BLaER1 (cell line): ENCODE measurements around the gene GRIK1.

Experiments used
- H3K27ac ChIP-seq: shearing (Covaris generic); formaldehyde crosslinking; 2 replicates; pipeline ENCODE4 v1.8.1; 2022
- H3K27me3 ChIP-seq: shearing (Covaris generic); formaldehyde crosslinking; 2 replicates; pipeline ENCODE4 v1.8.1; 2022
- H3K36me3 ChIP-seq: shearing (Covaris generic); formaldehyde crosslinking; 2 replicates; pipeline ENCODE4 v1.8.1; 2022
- H3K4me1 ChIP-seq: shearing (Covaris generic); formaldehyde crosslinking; 2 replicates; pipeline ENCODE4 v1.8.1; 2022
- H3K4me2 ChIP-seq: shearing (Covaris generic); formaldehyde crosslinking; 2 replicates; pipeline ENCODE4 v1.8.1; 2022
- H3K4me3 ChIP-seq: shearing (Covaris generic); formaldehyde crosslinking; 2 replicates; pipeline ENCODE4 v1.8.1; 2022
- H3K9ac ChIP-seq: shearing (Covaris generic); formaldehyde crosslinking; 2 replicates; pipeline ENCODE4 v1.8.1; 2022
- H3K9me3 ChIP-seq: shearing (Covaris generic); formaldehyde crosslinking; 2 replicates; pipeline ENCODE4 v1.8.1; 2022
- H4K20me1 ChIP-seq: shearing (Covaris generic); formaldehyde crosslinking; 2 replicates; pipeline ENCODE4 v1.8.1; 2022
- Cebpa-rat ChIP-seq: shearing (Covaris generic); IDR thresholded peaks from 2 replicates; pipeline ENCODE4 v1.8.1; 2022

GRIK1 gene

DNA sequence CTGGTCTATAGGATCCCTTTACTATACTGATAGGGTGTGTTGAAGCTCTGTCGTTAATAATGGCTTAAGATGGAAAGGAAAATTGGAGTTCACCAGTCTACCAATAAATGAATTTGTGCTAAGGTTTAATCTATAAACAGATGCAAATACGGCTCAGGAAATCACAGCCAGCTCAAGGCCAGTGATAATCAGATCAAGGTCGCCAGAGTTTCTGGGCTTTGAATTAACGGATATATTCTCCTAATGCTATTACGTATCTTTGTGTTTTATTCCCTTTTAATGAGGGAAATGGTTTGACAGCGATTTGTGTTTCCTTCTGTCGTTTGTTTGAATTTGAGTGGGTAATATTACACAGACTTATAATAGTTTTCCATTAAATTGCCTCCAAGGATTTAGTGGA is 361.5 kb downstream of the GRIK1 start:
- Histone ChIP-seq H3K27me3 (no peaks in the 10 kb centered on the region), H3K4me3 (no peak overlapping the region), H3K4me2 (no peak overlapping the region), H3K4me1 (no peaks in the 10 kb centered on the region), H3K27ac (no peak overlapping the region), H3K9ac (no peak overlapping the region), H4K20me1 (no peaks in the 10 kb centered on the region), H3K9me3 (no peaks in the 10 kb centered on the region), H3K36me3 (no peaks in the 10 kb centered on the region)
- no peak for TF ChIP-seq Cebpa-rat

DNA sequence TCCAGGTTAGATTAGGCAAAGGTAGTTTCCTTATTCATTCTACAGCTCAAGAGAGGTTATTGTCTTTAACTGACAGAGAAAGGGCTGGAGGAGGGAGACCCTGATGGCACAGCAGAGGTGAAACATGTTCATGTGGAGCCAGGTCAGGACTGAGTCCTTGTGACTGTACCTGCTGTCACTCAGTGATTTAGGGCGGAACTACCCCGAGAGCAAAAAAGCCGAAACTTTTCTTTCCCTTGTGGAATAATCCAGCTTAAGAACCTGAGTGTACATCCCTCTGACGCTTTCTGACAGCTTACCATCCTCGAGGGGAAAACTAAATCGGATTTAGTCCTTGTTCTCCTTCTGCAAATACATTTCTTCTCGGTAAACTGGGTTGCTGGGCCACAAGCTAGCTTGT is 367.8 kb downstream of the GRIK1 start:
- no peaks in the 10 kb centered on the region for H3K36me3 ChIP-seq
- no peak overlapping the region for H3K9ac ChIP-seq
- no peaks in the 10 kb centered on the region for H4K20me1 ChIP-seq
- no peak overlapping the region for H3K4me3 ChIP-seq
- no peaks in the 10 kb centered on the region for H3K4me1 ChIP-seq
- no peak for TF ChIP-seq Cebpa-rat
- H3K4me2 ChIP-seq = no peak overlapping the region
- no peak overlapping the region for H3K27ac ChIP-seq
- H3K9me3 ChIP-seq = no peaks in the 10 kb centered on the region
- no peaks in the 10 kb centered on the region for H3K27me3 ChIP-seq

DNA sequence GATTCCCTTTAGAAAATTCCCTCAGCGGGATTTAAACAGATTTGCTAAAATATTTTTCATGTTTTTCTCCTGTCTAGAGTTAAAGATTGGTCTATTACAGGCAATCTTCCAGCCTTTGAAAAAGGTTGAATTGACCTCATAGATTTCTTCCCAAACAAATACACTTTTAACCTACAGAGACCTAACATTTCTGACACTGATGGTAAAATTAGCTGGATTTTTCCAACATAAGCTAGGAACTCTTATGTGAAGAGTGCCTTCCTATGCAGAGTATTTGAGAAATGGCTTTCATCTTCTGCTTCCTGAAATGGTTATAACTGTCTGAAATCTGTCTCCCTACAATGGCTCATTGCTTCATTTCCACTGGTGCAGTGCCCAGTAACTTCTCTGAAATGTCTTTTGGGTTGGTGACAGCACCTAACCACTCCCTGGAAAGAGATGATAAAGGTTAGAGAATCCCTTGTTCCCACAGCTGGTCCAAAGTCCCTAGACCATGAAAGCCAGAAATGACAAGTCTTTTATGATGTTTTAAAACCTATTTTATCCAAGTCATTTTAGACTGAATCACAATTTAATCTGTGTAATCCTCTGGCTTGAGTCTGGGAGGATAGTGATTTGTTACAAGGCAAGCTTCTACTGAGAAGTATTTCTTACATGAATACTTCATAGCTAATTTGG is 371.6 kb downstream of the GRIK1 start:
- Histone ChIP-seq H3K4me3 (no peak overlapping the region), H3K36me3 (no peaks in the 10 kb centered on the region), H4K20me1 (no peaks in the 10 kb centered on the region), H3K9me3 (no peaks in the 10 kb centered on the region), H3K27ac (no peak overlapping the region), H3K9ac (no peak overlapping the region), H3K27me3 (no peaks in the 10 kb centered on the region), H3K4me2 (no peak overlapping the region), H3K4me1 (no peaks in the 10 kb centered on the region)
- TF ChIP-seq Cebpa-rat = no peak

- Histone ChIP-seq H3K4me1 (no peaks in the 10 kb centered on the region), H4K20me1 (no peaks in the 10 kb centered on the region), H3K4me3 (no peak overlapping the region), H3K4me2 (no peak overlapping the region), H3K36me3 (no peaks in the 10 kb centered on the region), H3K27ac (no peak overlapping the region), H3K9me3 (no peaks in the 10 kb centered on the region), H3K9ac (no peak overlapping the region), H3K27me3 (no peaks in the 10 kb centered on the region)
- no peak for TF ChIP-seq Cebpa-rat
These were observed 381.7 kb downstream of the GRIK1 start for GRCh38 chr21:29557931-29558725.

GRCh38 chr21:29557200-29557599 is 382.6 kb downstream of the GRIK1 start:
- H3K4me2 ChIP-seq = no peak overlapping the region

GRCh38 chr21:29555601-29556000 is 384.2 kb downstream of the GRIK1 start:
- H3K9ac ChIP-seq = no peak overlapping the region

More at GRCh38 chr21:29557200-29557599, 382.6 kb downstream of the GRIK1 start:
- H3K9me3 ChIP-seq = no peaks in the 10 kb centered on the region
- no peak overlapping the region for H3K27ac ChIP-seq
- H3K4me3 ChIP-seq = no peak overlapping the region
- no peak for TF ChIP-seq Cebpa-rat
- no peaks in the 10 kb centered on the region for H4K20me1 ChIP-seq
- no peaks in the 10 kb centered on the region for H3K27me3 ChIP-seq
- no peak overlapping the region for H3K9ac ChIP-seq
- no peaks in the 10 kb centered on the region for H3K36me3 ChIP-seq
- no peaks in the 10 kb centered on the region for H3K4me1 ChIP-seq

GRCh38 chr21:29550205-29550604 is 389.6 kb downstream of the GRIK1 start:
- TF ChIP-seq Cebpa-rat = no peak
- no peak overlapping the region for H3K4me3 ChIP-seq
- no peaks in the 10 kb centered on the region for H3K27me3 ChIP-seq
- H3K4me2 ChIP-seq = no peak overlapping the region
- no peaks in the 10 kb centered on the region for H3K4me1 ChIP-seq
- no peak overlapping the region for H3K27ac ChIP-seq
- H3K36me3 ChIP-seq = no peaks in the 10 kb centered on the region
- H3K9me3 ChIP-seq = no peaks in the 10 kb centered on the region
- H3K9ac ChIP-seq = no peak overlapping the region
- H4K20me1 ChIP-seq = no peaks in the 10 kb centered on the region

More at GRCh38 chr21:29555601-29556000, 384.2 kb downstream of the GRIK1 start:
- no peak overlapping the region for H3K27ac ChIP-seq
- no peaks in the 10 kb centered on the region for H3K27me3 ChIP-seq
- H3K4me3 ChIP-seq = no peak overlapping the region
- no peak overlapping the region for H3K4me2 ChIP-seq
- H3K36me3 ChIP-seq = no peaks in the 10 kb centered on the region
- H4K20me1 ChIP-seq = no peaks in the 10 kb centered on the region
- H3K4me1 ChIP-seq = no peaks in the 10 kb centered on the region
- no peaks in the 10 kb centered on the region for H3K9me3 ChIP-seq
- no peak for TF ChIP-seq Cebpa-rat

- H3K9ac ChIP-seq = no peak overlapping the region
- TF ChIP-seq Cebpa-rat = no peak
- H3K36me3 ChIP-seq = no peaks in the 10 kb centered on the region
- no peaks in the 10 kb centered on the region for H4K20me1 ChIP-seq
- no peaks in the 10 kb centered on the region for H3K27me3 ChIP-seq
- H3K9me3 ChIP-seq = no peaks in the 10 kb centered on the region
- H3K27ac ChIP-seq = no peak overlapping the region
- H3K4me1 ChIP-seq = no peaks in the 10 kb centered on the region
- H3K4me2 ChIP-seq = no peak overlapping the region
- no peak overlapping the region for H3K4me3 ChIP-seq
These were observed 390.2 kb downstream of the GRIK1 start for GRCh38 chr21:29549614-29550013.

DNA sequence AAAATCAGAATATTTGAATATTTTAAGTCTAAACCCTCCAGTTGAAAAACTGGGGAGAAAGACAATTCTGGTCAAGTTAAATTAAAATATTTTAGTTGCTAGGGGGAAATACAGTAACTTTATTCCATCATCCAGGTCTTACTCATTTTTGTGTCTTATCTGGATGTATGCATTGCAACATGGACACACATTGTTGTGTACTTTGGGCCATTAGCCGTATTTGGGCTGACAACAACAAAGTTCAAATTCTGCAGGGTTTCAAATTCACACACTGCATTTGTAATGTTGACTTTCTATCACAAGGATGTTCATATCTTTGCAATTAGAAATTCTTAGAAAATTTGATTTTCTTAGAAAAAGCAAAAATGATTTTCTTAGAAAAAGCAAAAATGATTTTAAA is 391.8 kb downstream of the GRIK1 start:
- Histone ChIP-seq H3K4me3 (no peak overlapping the region), H4K20me1 (no peaks in the 10 kb centered on the region), H3K27ac (no peak overlapping the region), H3K4me2 (no peak overlapping the region), H3K4me1 (no peaks in the 10 kb centered on the region), H3K36me3 (no peaks in the 10 kb centered on the region), H3K9me3 (no peaks in the 10 kb centered on the region), H3K9ac (no peak overlapping the region), H3K27me3 (no peaks in the 10 kb centered on the region)
- no peak for TF ChIP-seq Cebpa-rat

DNA sequence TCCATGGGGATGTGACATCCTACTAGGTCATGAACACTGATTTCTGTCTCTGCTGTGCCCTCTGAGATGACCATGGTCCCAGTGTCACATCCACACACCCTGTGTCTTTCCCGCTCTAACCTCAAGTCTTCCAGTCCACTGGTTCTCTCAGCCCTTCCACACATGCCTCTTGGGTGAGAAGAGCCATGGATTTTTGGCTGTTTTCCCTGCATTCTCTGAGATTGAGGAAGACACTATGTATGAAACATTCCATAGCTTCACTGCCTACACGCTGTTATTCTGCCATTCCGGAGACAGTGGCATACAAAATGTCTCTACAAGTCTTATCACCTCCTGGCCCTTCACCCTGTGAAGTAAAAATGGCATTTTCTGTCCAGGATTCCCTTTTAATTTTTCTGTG is 393.7 kb downstream of the GRIK1 start:
- Histone ChIP-seq H3K27me3 (no peaks in the 10 kb centered on the region), H3K4me1 (no peaks in the 10 kb centered on the region), H3K4me3 (no peak overlapping the region), H4K20me1 (no peaks in the 10 kb centered on the region), H3K27ac (no peak overlapping the region), H3K9me3 (no peaks in the 10 kb centered on the region), H3K4me2 (no peak overlapping the region), H3K9ac (no peak overlapping the region), H3K36me3 (no peaks in the 10 kb centered on the region)
- TF ChIP-seq Cebpa-rat = no peak
